HPDE6-E6E7 (cell line): Measurements from ENCODE around the gene PCSK2.

Experiments used
- DNase-seq: peaks from one replicate; pipeline ENCODE4 v3.0.0; 2011; ENCODE audit warnings: missing footprints; ENCODE audit errors: extremely low spot score

Gene PCSK2

GRCh38 chr20:17399303-17399985 lies 172.6 kb downstream of the PCSK2 start:
- no peak for DNase-seq

GRCh38 chr20:17403461-17403860 lies 176.6 kb downstream of the PCSK2 start:
- DNase-seq, result no peak

GRCh38 chr20:17406051-17406590 lies 179.3 kb downstream of the PCSK2 start:
- DNase-seq, result no peak

GRCh38 chr20:17407550-17407949 lies 180.7 kb downstream of the PCSK2 start:
- DNase-seq, result no peak

- DNase-seq, result no peak
Observed at GRCh38 chr20:17417225-17417624, 190.4 kb downstream of the PCSK2 start.

GRCh38 chr20:17418737-17419136 lies 191.9 kb downstream of the PCSK2 start:
- no peak for DNase-seq

GRCh38 chr20:17419479-17420041 lies 192.7 kb downstream of the PCSK2 start:
- DNase-seq, result no peak

GRCh38 chr20:17421493-17421892 lies 194.7 kb downstream of the PCSK2 start:
- DNase-seq, result no peak

- DNase-seq, result no peak
Observed at GRCh38 chr20:17423782-17424181, 196.9 kb downstream of the PCSK2 start.

- peak; percentile 16 for DNase-seq
Observed at GRCh38 chr20:17427638-17428037, 200.8 kb downstream of the PCSK2 start.

- no peak for DNase-seq
Observed at GRCh38 chr20:17430125-17430950, 203.5 kb downstream of the PCSK2 start.

- peak; percentile 58 for DNase-seq
Observed at GRCh38 chr20:17431621-17432364, 205.0 kb downstream of the PCSK2 start.

GRCh38 chr20:17436664-17437063 lies 209.8 kb downstream of the PCSK2 start:
- DNase-seq, result no peak

GRCh38 chr20:17437251-17437650 lies 210.4 kb downstream of the PCSK2 start:
- DNase-seq, result no peak

- no peak for DNase-seq
Observed at GRCh38 chr20:17438436-17439039, 211.7 kb downstream of the PCSK2 start.

- no peak for DNase-seq
Observed at GRCh38 chr20:17439616-17440296, 212.9 kb downstream of the PCSK2 start.

- DNase-seq, result no peak
Observed at GRCh38 chr20:17441745-17442144, 214.9 kb downstream of the PCSK2 start.

GRCh38 chr20:17442588-17442987 lies 215.7 kb downstream of the PCSK2 start:
- no peak for DNase-seq

GRCh38 chr20:17443131-17443858 lies 216.5 kb downstream of the PCSK2 start:
- no peak for DNase-seq

GRCh38 chr20:17444091-17444490 lies 217.3 kb downstream of the PCSK2 start:
- DNase-seq, result no peak
